Fibroblast of lung (primary cell): ENCODE results near the gene UBL4A. TPM values are rescaled to one million over a fixed set of nuclear protein-coding genes. Genes with fewer than 3 reads are reported as not detected.
"Not testable (repeated sequence)": the region's sequence is repeated elsewhere in the genome, so short reads cannot be mapped to it uniquely, and the experiment has no call there.

Experiments
- DNase-seq, 2 donors: peaks; one replicate each; pipeline versions ENCODE4 v3.0.0 to v3.0.0-alpha.2; 2010; ENCODE audit warnings: low read depth in 2 of 2
- H2AFZ ChIP-seq: 2 replicates; pipeline ENCODE4 v1.5.1; 2012; ENCODE audit warnings: low read length, control low read depth, inconsistent platforms
- H3K27ac ChIP-seq: 2 replicates; pipeline ENCODE4 v1.5.1; 2011; ENCODE audit warnings: low read length, control low read depth; ENCODE audit not compliant: insufficient read depth
- H3K27me3 ChIP-seq: 2 replicates; pipeline ENCODE4 v1.5.1; 2011; ENCODE audit warnings: mild to moderate bottlenecking, low read length; ENCODE audit not compliant: control insufficient read depth, insufficient read depth
- H3K36me3 ChIP-seq: 2 replicates; pipeline ENCODE4 v1.5.1; 2011; ENCODE audit warnings: low read length; ENCODE audit not compliant: control insufficient read depth, insufficient read depth
- H3K4me1 ChIP-seq: 2 replicates; pipeline ENCODE4 v1.5.1; 2011; ENCODE audit warnings: low read length; ENCODE audit not compliant: control insufficient read depth, insufficient read depth; ENCODE audit errors: extremely low read depth
- H3K4me2 ChIP-seq: 2 replicates; pipeline ENCODE4 v1.5.1; 2011; ENCODE audit warnings: low read length, control low read depth; ENCODE audit not compliant: insufficient read depth; ENCODE audit errors: extremely low read depth
- H3K4me3 ChIP-seq, 4 experiments: fragments of 200-600 bp in 1 of 4; sonication (generic) in 1 of 4; replicated peaks in 1 of 4; 2 replicates each; pipeline ENCODE4 v1.5.1; 2011 to 2016; ENCODE audit warnings: low read length in 4 of 4, low read depth in 3 of 4, mild to moderate bottlenecking in 3 of 4, control low read depth in 2 of 4, inconsistent platforms in 1 of 4, mixed read lengths in 1 of 4; ENCODE audit not compliant: insufficient read depth in 1 of 4; ENCODE audit errors: control extremely low read depth in 1 of 4
- H3K79me2 ChIP-seq: 2 replicates; pipeline ENCODE4 v1.5.1; 2012; ENCODE audit warnings: mild to moderate bottlenecking, low read length, inconsistent platforms; ENCODE audit not compliant: control insufficient read depth, insufficient read depth
- H3K9ac ChIP-seq: 2 replicates; pipeline ENCODE4 v1.5.1; 2011; ENCODE audit warnings: mild to moderate bottlenecking, low read length, control low read depth; ENCODE audit not compliant: insufficient read depth
- H3K9me3 ChIP-seq: 2 replicates; pipeline ENCODE4 v1.5.1; 2012; ENCODE audit warnings: low read depth, low read length; ENCODE audit not compliant: control insufficient read depth, insufficient read depth
- H4K20me1 ChIP-seq: 2 replicates; pipeline ENCODE4 v1.5.1; 2011; ENCODE audit warnings: low read length; ENCODE audit not compliant: control insufficient read depth, insufficient read depth; ENCODE audit errors: extremely low read depth
- CTCF ChIP-seq, 2 donors: IDR thresholded peaks in 1 of 2; conservative IDR thresholded peaks in 1 of 2; 1 replicate in 1 of 2; 2 replicates in 1 of 2; pipeline ENCODE4 v1.5.1; 2011 to 2012; ENCODE audit warnings: low read length in 2 of 2, control low read depth in 1 of 2, inconsistent platforms in 1 of 2, low read depth in 1 of 2, mild to moderate bottlenecking in 1 of 2
- EZH2 ChIP-seq: IDR thresholded peaks from 2 replicates; pipeline ENCODE4 v1.5.1; 2012; ENCODE audit warnings: low read length, control low read depth, mild to moderate bottlenecking; ENCODE audit errors: missing control alignments
- polyA plus RNA-seq, 2 donors: library from polyadenylated mRNA; depleted of rRNA in 1 of 2; stranded (reverse) in 1 of 2; unstranded in 1 of 2; fragments of >200 nt; gene quantifications; 2 replicates each; pipeline ENCODE4 v1.2.1, GENCODE V29; 2011 to 2012; ENCODE audit warnings: missing spikeins in 1 of 2
- total RNA-seq: library from RNA; depleted of rRNA; stranded (reverse); fragments of >200 nt; gene quantifications from 2 replicates; pipeline ENCODE4 v1.2.1, GENCODE V29; 2014

Gene UBL4A
- total and polyA plus RNA-seq, 2 donors (not counting 1 experiment from before 2014, with no cell fraction given): 17.9 to 42.8 TPM

- no peak overlapping the region for H3K27ac ChIP-seq
- no peaks in the 10 kb centered on the region for H4K20me1 ChIP-seq
- H3K27me3 ChIP-seq: no peaks in the 10 kb centered on the region
- no peaks in the 10 kb centered on the region for H3K36me3 ChIP-seq
- H3K4me1 ChIP-seq: peaks cover 3% of the 10 kb centered on the region
- H3K9ac ChIP-seq: no peak overlapping the region
- no peak overlapping the region for H3K4me2 ChIP-seq
- H3K4me3 ChIP-seq: no peak overlapping the region
- peak; percentile 39 to 49 for DNase-seq
- TF ChIP-seq CTCF (conservative IDR thresholded peaks at IDR 0.05 in 1 of 2, IDR thresholded peaks at IDR 0.05 in 1 of 2; ENCODE audit: low read depth in 1 of 2, low read length in 2 of 2): no peak
- TF ChIP-seq EZH2: no peak
- no peaks in the 10 kb centered on the region for H3K9me3 ChIP-seq
- no peaks in the 10 kb centered on the region for H3K79me2 ChIP-seq
- H2AFZ ChIP-seq: no peak overlapping the region
These were observed 19.3 kb upstream of the UBL4A start for GRCh38 chrX:154505734-154506133.

DNA sequence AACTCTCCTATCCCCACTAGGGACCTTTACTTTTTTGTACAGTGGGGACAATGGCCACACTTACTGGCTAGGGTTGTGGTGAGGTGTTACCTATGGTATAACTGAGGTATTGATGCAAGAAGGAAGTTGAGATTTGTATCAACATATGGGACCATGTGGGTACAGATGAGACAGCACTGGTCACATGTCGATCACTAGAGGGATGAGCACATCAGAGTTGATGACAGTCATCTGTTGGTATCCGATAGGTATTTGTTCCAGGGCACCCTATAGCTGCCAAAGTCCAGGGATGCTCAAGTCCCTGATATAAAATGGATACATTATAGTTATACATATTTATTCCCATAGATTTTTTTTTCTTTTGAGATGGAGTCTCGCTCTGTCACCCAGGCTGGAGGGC, 16.6 kb upstream of the UBL4A start:
- no peaks in the 10 kb centered on the region for H3K79me2 ChIP-seq
- H3K36me3 ChIP-seq: no peaks in the 10 kb centered on the region
- no peak overlapping the region for H3K27ac ChIP-seq
- DNase-seq: no peak
- H3K9me3 ChIP-seq: no peaks in the 10 kb centered on the region
- peaks cover 3% of the 10 kb centered on the region for H3K4me1 ChIP-seq
- H3K27me3 ChIP-seq: no peaks in the 10 kb centered on the region
- H3K4me3 ChIP-seq: no peak overlapping the region
- H3K4me2 ChIP-seq: no peak overlapping the region
- no peak overlapping the region for H2AFZ ChIP-seq
- no peak overlapping the region for H3K9ac ChIP-seq
- H4K20me1 ChIP-seq: no peaks in the 10 kb centered on the region
- TF ChIP-seq CTCF (conservative IDR thresholded peaks at IDR 0.05 in 1 of 2, IDR thresholded peaks at IDR 0.05 in 1 of 2; ENCODE audit: low read depth in 1 of 2, low read length in 2 of 2) (no peak), EZH2 (no peak)

GRCh38 chrX:154502098-154502497, 15.7 kb upstream of the UBL4A start:
- H4K20me1 ChIP-seq: no peaks in the 10 kb centered on the region
- no peak overlapping the region for H3K4me2 ChIP-seq
- DNase-seq: no peak
- H3K36me3 ChIP-seq: no peaks in the 10 kb centered on the region
- no peaks in the 10 kb centered on the region for H3K79me2 ChIP-seq
- H3K27me3 ChIP-seq: no peaks in the 10 kb centered on the region
- H2AFZ ChIP-seq: no peak overlapping the region
- no peak for TF ChIP-seq CTCF (conservative IDR thresholded peaks at IDR 0.05 in 1 of 2, IDR thresholded peaks at IDR 0.05 in 1 of 2; ENCODE audit: low read depth in 1 of 2, low read length in 2 of 2)
- TF ChIP-seq EZH2: no peak
- H3K9ac ChIP-seq: no peak overlapping the region
- H3K4me1 ChIP-seq: peaks cover 3% of the 10 kb centered on the region
- H3K4me3 ChIP-seq: no peak overlapping the region
- no peaks in the 10 kb centered on the region for H3K9me3 ChIP-seq
- no peak overlapping the region for H3K27ac ChIP-seq

GRCh38 chrX:154501423-154501822, 15.0 kb upstream of the UBL4A start:
- not testable (repeated sequence) for H3K4me2 ChIP-seq, H3K4me1 ChIP-seq, H3K4me3 ChIP-seq, H3K9ac ChIP-seq, H4K20me1 ChIP-seq, H3K27me3 ChIP-seq, H3K36me3 ChIP-seq, H3K9me3 ChIP-seq, H2AFZ ChIP-seq, H3K27ac ChIP-seq, DNase-seq, H3K79me2 ChIP-seq

DNA sequence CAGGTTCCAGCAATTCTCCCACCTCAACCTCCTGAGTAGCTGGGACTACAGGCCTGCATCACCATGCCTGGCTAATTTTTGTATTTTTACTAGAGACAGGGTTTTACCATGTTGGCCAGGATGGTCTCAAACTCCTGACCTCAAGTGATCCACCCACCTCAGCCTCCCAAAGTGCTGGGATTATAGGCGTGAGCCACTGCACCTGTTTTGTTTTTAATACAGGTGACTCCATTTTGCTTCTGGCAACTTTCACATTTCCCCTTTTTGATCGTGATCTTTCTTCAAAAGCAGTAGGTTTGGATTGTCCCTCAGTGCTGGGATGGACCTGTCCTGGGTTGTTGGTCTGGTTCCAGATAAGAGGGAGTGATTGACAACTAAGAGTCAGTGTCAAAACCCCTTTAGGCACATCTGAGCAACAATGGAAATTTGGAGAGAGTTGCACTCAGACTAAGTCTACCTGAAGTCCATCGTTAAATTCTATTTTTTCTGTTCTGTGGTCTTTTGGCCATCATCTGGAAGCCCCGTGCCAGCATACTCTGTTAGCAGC, 10.2 kb upstream of the UBL4A start:
- not testable (repeated sequence) for H3K79me2 ChIP-seq, DNase-seq, H3K4me3 ChIP-seq, H4K20me1 ChIP-seq, H3K27ac ChIP-seq, H3K27me3 ChIP-seq, H3K4me2 ChIP-seq, H3K9me3 ChIP-seq, H3K4me1 ChIP-seq, H3K9ac ChIP-seq, H2AFZ ChIP-seq, H3K36me3 ChIP-seq
